SK-N-SH treated with all-trans-retinoic acid at 6 μM for 48 hours (cell line): Measurements from ENCODE around the gene PLPPR4.

Experiments
- CSDC2 ChIP-seq: fragments of 250-450 bp; sonication (Bioruptor Pico); IDR thresholded peaks from 2 replicates; pipeline ENCODE4 v1.5.0; 2020; ENCODE audit warnings: mild to moderate bottlenecking, moderate library complexity
- GLIS3 ChIP-seq: fragments of 250-450 bp; sonication (Bioruptor Pico); IDR thresholded peaks from 2 replicates; pipeline ENCODE4 v1.5.0; 2020; ENCODE audit warnings: mild to moderate bottlenecking, moderate library complexity
- TSHZ2 ChIP-seq: fragments of 250-450 bp; sonication (Bioruptor Pico); IDR thresholded peaks from 2 replicates; pipeline ENCODE4 v1.5.0; 2020; ENCODE audit warnings: mild to moderate bottlenecking, moderate library complexity
- ZFP30 ChIP-seq: fragments of 450-650 bp; formaldehyde crosslinking; IDR thresholded peaks from 2 replicates; pipeline ENCODE4 v1.5.0; 2022; ENCODE audit warnings: mild to moderate bottlenecking, moderate library complexity

The PLPPR4 gene

GRCh38 chr1:99358770-99359169, 94.5 kb downstream of the PLPPR4 start (continued):
- no peak for TF ChIP-seq CSDC2
- TF ChIP-seq GLIS3 (CRISPR knock-in tag) = no peak
- TF ChIP-seq TSHZ2 = no peak
- TF ChIP-seq ZFP30 (CRISPR knock-in tag) = no peak
